Tibial nerve (tissue), 4 donors: ENCODE results near the gene CSNK1G3.

Source experiments
- CTCF ChIP-seq, 5 experiments: fragments of 200-600 bp in 3 of 5; fragments of 450-650 bp in 2 of 5; sonication (generic) in 3 of 5; IDR thresholded peaks; one replicate each; pipeline ENCODE4 v1.5.1; 2016 to 2019; ENCODE audit warnings: antibody characterized with exemption in 5 of 5, mild to moderate bottlenecking in 3 of 5, moderate library complexity in 2 of 5
- EP300 ChIP-seq, 2 donors: sonication (generic); formaldehyde crosslinking; IDR thresholded peaks; one replicate each; pipeline ENCODE4 v1.6.1; 2017; ENCODE audit warnings: antibody characterized with exemption in 2 of 2, mild to moderate bottlenecking in 1 of 2
- POLR2A ChIP-seq, 2 donors: fragments of 450-650 bp; IDR thresholded peaks; one replicate each; pipeline ENCODE4 v1.6.1; 2017; ENCODE audit warnings: antibody characterized with exemption in 2 of 2, mild to moderate bottlenecking in 2 of 2, moderate library complexity in 2 of 2

- no peak for TF ChIP-seq CTCF (IDR thresholded peaks at IDR 0.05)
- no peak for TF ChIP-seq POLR2A (IDR thresholded peaks at IDR 0.05)
- no peak for TF ChIP-seq EP300 (IDR thresholded peaks at IDR 0.05)
These were observed 40.6 kb upstream of the CSNK1G3 start for GRCh38 chr5:123471385-123471784.
